Mesodermal cell (in vitro differentiated cells): Measurements from ENCODE around the gene CRKL.
A peak's percentile ranks its signal among the peaks of the same experiment; 100 is the strongest.
"Not testable (repeated sequence)": the region's sequence is repeated elsewhere in the genome, so short reads cannot be mapped to it uniquely, and the experiment has no call there.

Source experiments
- H3K27ac ChIP-seq: 2 replicates; pipeline ENCODE4 v1.7.0; 2013; ENCODE audit warnings: mild to moderate bottlenecking, low read depth, low read length, moderate library complexity; ENCODE audit not compliant: severe bottlenecking
- H3K36me3 ChIP-seq: 2 replicates; pipeline ENCODE4 v1.7.1; 2013; ENCODE audit warnings: mild to moderate bottlenecking, low read length, moderate library complexity; ENCODE audit not compliant: control insufficient read depth, insufficient read depth
- H3K4me1 ChIP-seq: one replicate; pipeline ENCODE4 v1.7.1; 2013; ENCODE audit warnings: mild to moderate bottlenecking, low read length; ENCODE audit not compliant: insufficient read depth, control insufficient read depth, poor library complexity, severe bottlenecking
- H3K4me3 ChIP-seq: 2 replicates; pipeline ENCODE4 v1.7.0; 2013; ENCODE audit warnings: low read length, control low read depth, mild to moderate bottlenecking; ENCODE audit not compliant: insufficient read depth, poor library complexity, severe bottlenecking; ENCODE audit errors: extremely low read depth
- H3K9me3 ChIP-seq: 2 replicates; pipeline ENCODE4 v1.7.1; 2013; ENCODE audit warnings: mild to moderate bottlenecking, low read length, moderate library complexity; ENCODE audit not compliant: control insufficient read depth
- WGBS, 2 experiments: methylation state at CpG; one replicate each; pipeline ENCODE4 v1.1.5; 2013; ENCODE audit warnings: missing lambda C conversion rate in 2 of 2; ENCODE audit not compliant: insufficient coverage in 2 of 2; 5-methylcytosine and 5-hydroxymethylcytosine counted together

The CRKL gene

DNA sequence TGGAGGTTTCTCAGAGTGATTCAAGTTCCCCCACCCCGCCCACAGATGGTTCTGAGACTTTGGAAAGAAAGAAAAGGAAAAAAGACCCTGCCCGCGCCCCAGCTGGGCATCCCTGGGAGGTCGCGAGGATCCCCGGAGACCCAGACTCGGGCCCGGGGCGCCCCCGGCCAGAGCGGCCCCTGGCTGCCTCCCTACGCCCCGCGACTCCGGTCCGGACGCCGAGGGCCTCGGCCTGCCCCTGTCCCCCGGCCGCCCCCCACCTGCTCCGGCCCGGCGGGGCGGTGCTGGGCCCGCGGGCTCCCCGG is 47.5 kb downstream of the CRKL start:
- Histone ChIP-seq H3K27ac (no peak overlapping the region), H3K36me3 (no peaks in the 10 kb centered on the region), H3K4me3 (peak overlapping the region; percentile 14), H3K4me1 (peaks cover 2% of the 10 kb centered on the region), H3K9me3 (no peaks in the 10 kb centered on the region)
- 3 to 5% methylated on average over 13 to 15 of the region's 28 CpGs for WGBS, 2 experiments

GRCh38 chr22:20965104-20965887 is 48.1 kb downstream of the CRKL start:
- H3K9me3 ChIP-seq: no peaks in the 10 kb centered on the region
- peak overlapping the region; percentile 18 for H3K4me3 ChIP-seq
- H3K4me1 ChIP-seq: peaks cover 2% of the 10 kb centered on the region
- no peaks in the 10 kb centered on the region for H3K36me3 ChIP-seq
- 11 to 14% methylated on average over 49 to 56 of the region's 65 CpGs for WGBS, 2 experiments
- no peak overlapping the region for H3K27ac ChIP-seq

DNA sequence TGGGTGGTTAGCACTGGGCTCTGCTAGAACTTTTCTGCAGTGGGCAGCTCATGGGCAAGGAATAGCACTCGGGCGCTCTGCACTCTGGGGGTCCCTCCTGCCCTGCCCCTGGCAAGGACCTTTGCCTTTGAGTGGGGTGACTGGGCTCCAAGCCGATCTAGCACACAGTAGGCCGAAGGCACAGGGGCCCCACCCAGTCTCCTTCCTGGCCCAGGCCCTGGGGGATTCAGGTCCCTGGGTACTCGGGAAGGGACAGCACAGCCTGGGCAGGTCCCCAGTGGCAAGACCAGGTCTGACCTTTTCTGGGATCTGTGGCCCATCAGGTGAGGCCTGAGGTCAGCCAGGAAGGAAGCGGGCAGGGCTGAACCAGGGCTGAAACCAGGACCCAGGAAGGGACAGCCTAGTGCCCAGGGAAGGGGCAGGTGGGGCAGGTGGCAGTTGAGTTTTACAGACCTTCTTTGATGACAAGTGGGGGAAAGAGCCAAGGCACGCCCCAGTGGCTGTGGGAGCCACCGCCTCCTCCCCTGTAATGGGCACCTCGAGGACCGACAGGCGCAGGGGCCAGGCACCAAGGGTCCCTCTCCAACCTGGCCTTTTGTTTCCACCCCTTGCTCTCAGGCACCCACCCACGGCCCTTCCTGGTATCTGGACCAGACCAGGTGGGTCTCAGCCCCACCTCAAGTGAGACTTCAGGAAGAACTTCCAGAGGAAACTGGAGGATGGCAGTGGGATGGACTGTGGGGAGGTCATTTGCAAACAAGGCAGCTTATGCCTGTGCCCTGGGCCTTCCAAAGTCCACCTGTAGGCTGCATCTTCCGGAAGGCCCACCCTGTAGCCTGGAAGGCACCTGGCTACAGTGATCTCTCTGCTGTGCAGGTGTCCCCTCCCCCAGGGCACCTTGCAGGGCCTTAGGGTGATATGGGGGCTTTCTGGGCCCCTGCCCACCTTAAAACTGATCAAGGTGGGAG is 49.0 kb downstream of the CRKL start:
- WGBS, 2 experiments: 83 to 89% methylated on average over 12 to 13 of the region's 13 CpGs
- H3K4me3 ChIP-seq: no peak overlapping the region
- peaks cover 2% of the 10 kb centered on the region for H3K4me1 ChIP-seq
- no peaks in the 10 kb centered on the region for H3K36me3 ChIP-seq
- no peak overlapping the region for H3K27ac ChIP-seq
- H3K9me3 ChIP-seq: no peaks in the 10 kb centered on the region

GRCh38 chr22:20966883-20967696 is 49.9 kb downstream of the CRKL start, which contains the start of gene AIFM3:
Gene AIFM3 (plus strand): TSS chr22:20967255. CDS start chr22:20967945, 690 bp downstream.
- H3K4me1 ChIP-seq: peaks cover 3% of the 10 kb centered on the region
- no peaks in the 10 kb centered on the region for H3K9me3 ChIP-seq
- WGBS, 2 experiments: 57 to 80% methylated on average over 8 to 11 of the region's 22 CpGs
- H3K36me3 ChIP-seq: no peaks in the 10 kb centered on the region
- H3K4me3 ChIP-seq: no peak within 1 kb of the TSS
- no peak within 1 kb of the TSS for H3K27ac ChIP-seq

DNA sequence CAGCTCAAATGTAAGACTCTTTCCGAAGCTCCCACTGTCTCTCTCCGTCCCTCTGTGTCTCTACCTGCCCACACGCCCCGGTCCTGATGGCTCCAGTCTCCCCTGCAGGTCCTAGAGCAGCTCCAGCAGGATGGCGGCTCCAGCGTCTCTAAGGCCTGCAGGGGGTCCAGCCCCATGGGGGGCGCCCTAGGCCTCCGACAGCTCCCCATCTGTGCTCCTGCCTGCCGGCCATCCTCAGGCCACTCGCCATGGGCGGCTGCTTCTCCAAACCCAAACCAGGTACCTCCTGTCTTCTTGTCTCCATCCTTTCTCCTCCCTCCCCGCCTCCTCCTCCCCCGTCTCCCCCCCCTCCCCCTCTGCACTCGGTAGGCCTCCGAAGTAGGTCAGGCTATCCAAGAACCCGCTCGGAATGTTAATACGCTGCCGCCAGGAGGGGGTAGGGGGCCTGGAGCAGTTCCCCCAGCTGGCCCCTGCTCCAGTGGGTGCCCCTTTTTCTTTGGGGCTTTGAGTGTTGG is 50.5 kb downstream of the CRKL start:
- H3K4me1 ChIP-seq: peaks cover 5% of the 10 kb centered on the region
- 12 to 27% methylated on average over 7 to 8 of the region's 19 CpGs for WGBS, 2 experiments
- no peak overlapping the region for H3K27ac ChIP-seq

DNA sequence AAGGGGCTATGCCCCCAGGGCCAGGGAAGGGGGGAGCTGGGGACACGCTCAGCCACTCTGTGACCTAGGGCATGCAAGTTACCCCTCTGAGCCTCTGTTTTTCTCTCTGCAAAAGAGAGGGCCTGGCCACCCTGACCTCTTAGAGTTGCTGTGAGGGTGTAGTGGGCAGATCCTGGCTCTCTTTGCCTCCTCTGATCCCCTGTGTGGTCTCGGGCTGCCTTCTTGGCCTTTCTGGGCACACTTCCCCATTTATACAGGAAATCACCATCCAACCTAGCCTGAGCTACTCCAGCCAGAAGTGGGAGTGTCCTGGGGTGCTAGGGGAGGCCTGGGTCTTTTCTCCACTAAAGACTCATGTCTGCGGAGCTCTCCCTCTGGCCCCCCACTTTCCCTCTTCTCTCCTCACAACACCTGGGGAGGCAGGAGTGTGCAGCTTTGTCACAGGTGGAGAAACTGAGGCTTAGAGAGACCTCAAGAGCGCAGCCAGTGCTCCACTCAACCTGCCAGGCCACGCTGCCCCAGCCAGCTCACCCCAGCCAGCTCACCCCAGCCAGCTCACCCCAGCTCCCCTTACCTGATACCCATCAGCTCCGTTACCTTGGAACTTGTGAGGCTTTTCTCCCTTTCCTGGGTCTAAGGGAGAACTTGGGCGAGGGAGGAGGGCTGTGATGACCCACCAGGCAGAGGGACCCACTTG is 51.2 kb downstream of the CRKL start:
- Histone ChIP-seq H3K36me3 (no peaks in the 10 kb centered on the region), H3K4me3 (no peak overlapping the region), H3K9me3 (no peaks in the 10 kb centered on the region), H3K27ac (no peak overlapping the region), H3K4me1 (peaks cover 8% of the 10 kb centered on the region)
- WGBS, 2 experiments: 86 to 90% methylated on average over 6 of the region's 7 CpGs

More for the DNA sequence above, 50.5 kb downstream of the CRKL start:
- H3K36me3 ChIP-seq: no peaks in the 10 kb centered on the region
- no peaks in the 10 kb centered on the region for H3K9me3 ChIP-seq
- H3K4me3 ChIP-seq: no peak overlapping the region

DNA sequence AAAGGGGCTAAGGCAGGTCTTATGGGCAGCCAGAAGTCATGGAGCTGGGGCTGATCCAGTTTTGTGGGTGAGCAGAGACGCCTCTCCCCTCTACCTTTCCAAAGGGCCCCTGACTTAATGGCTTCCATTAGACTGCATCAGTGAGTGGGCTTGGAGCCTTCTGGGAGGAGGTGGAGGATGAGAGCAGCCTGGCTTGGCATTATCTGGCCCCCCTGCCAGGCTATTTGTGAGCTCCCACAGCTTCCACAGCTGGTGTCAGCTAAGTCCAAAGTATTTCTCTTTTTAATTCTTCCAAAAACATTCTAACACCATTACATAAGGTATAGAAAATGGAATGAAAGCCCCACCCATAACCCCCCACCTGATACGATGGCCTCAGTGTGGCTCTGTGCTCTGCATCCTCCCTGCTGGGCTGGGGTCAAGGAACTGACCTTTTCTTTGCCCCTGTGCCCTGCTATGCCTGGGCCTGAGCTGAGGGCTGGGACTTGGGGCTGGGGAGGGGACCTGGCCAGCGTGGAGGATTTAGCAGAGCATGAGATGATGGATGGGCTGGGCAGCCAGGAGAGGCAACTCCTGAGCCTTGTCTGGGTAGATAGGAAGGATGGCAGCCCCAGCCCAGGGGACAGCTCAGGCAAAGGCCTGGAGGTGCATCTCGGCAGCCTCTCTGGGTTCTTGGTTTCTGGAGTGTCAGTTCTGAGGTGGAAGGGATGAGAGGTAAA is 53.9 kb downstream of the CRKL start:
- no peaks in the 10 kb centered on the region for H3K36me3 ChIP-seq
- 55 to 62% methylated on average over 2 of the region's 4 CpGs for WGBS, 2 experiments
- no peaks in the 10 kb centered on the region for H3K9me3 ChIP-seq
- H3K4me1 ChIP-seq: peaks cover 6% of the 10 kb centered on the region
- H3K27ac ChIP-seq: no peak overlapping the region
- no peak overlapping the region for H3K4me3 ChIP-seq

DNA sequence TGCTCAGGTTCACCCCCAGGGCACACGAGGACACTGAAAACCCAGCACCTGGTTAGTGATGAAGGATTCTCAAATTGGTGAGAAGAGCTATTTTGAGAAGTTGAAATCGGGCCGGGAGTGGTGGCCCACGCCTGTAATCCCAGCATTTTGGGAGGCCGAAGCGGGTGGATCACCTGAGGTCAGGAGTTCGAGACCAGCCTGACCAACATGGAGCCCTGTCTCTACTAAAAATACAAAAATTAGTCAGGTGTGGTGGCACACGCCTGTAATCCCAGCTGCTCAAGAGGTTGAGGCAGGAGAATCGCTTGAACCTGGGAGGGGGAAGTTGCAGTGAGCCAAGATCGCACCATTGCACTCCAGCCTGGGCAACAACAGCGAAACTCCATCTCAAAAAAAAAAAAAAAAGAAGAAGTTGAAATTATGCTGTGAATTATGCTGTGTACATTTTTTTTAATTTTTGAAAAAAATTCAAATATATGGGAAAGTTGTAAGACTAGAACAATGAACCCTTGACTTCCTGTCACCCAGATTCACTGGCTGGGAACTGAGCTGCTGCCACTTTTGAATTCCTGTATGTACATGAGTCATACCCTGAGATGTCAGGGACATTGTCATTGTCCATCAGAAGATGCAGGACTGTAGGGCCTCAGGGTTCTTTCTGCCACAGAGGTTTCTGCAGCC is 54.9 kb downstream of the CRKL start:
- WGBS, 2 experiments: 93 to 98% methylated on average over 5 to 6 of the region's 11 CpGs
- H3K27ac ChIP-seq, H3K9me3 ChIP-seq, H3K36me3 ChIP-seq, H3K4me3 ChIP-seq, H3K4me1 ChIP-seq: not testable (repeated sequence)

- Histone ChIP-seq H3K36me3 (no peaks in the 10 kb centered on the region), H3K27ac (no peak overlapping the region), H3K4me3 (no peak overlapping the region), H3K4me1 (peaks cover 6% of the 10 kb centered on the region), H3K9me3 (no peaks in the 10 kb centered on the region)
- 90 to 98% methylated on average over 5 to 7 of the region's 21 CpGs for WGBS, 2 experiments
These were observed 55.8 kb downstream of the CRKL start for GRCh38 chr22:20972933-20973577.
